ENCODE results near the gene FARP1. TPM values are rescaled to one million over a fixed set of nuclear protein-coding genes. Genes with fewer than 3 reads are reported as not detected.
A peak's percentile ranks its signal among the peaks of the same experiment; 100 is the strongest.

The FARP1 gene
- total RNA-seq, 1 donor from 2014 or later, result 357 TPM

GRCh38 chr13:98299966-98300350, 157.1 kb downstream of the FARP1 start:
- no peaks in the 10 kb centered on the region for H3K27me3 Mint-ChIP-seq (ENCODE audit: unreplicated experiment)
- H3K4me3 Mint-ChIP-seq (ENCODE audit: unreplicated experiment), result peak overlapping the region; percentile 23
- peaks cover 95% of the 10 kb centered on the region for H3K4me1 Mint-ChIP-seq (ENCODE audit: unreplicated experiment)

GRCh38 chr13:98300956-98301641, 158.2 kb downstream of the FARP1 start:
- peak overlapping the region; percentile 93 for H3K27ac Mint-ChIP-seq (ENCODE audit: unreplicated experiment)
- DNase-seq (ENCODE audit: extremely low spot score, unreplicated experiment), result no peak
- peak overlapping the region; percentile 65 for H3K4me3 Mint-ChIP-seq (ENCODE audit: unreplicated experiment)
- H3K4me1 Mint-ChIP-seq (ENCODE audit: unreplicated experiment), result peaks cover 83% of the 10 kb centered on the region
- peaks cover 12% of the 10 kb centered on the region for H3K36me3 Mint-ChIP-seq (ENCODE audit: unreplicated experiment)
- no peaks in the 10 kb centered on the region for H3K9me3 Mint-ChIP-seq (ENCODE audit: unreplicated experiment)
- TF ChIP-seq CTCF (IDR thresholded peaks at IDR 0.05), result no peak
- H3K27me3 Mint-ChIP-seq (ENCODE audit: unreplicated experiment), result no peaks in the 10 kb centered on the region

More at GRCh38 chr13:98299966-98300350, 157.1 kb downstream of the FARP1 start:
- Mint-ChIP-seq H3K36me3 (ENCODE audit: unreplicated experiment) (peaks cover 9% of the 10 kb centered on the region), H3K27ac (ENCODE audit: unreplicated experiment) (peak overlapping the region; percentile 93), H3K9me3 (ENCODE audit: unreplicated experiment) (no peaks in the 10 kb centered on the region)
- no peak for TF ChIP-seq CTCF (IDR thresholded peaks at IDR 0.05)
- no peak for DNase-seq (ENCODE audit: extremely low spot score, unreplicated experiment)

- Mint-ChIP-seq H3K27ac (ENCODE audit: unreplicated experiment) (peak overlapping the region; percentile 93), H3K36me3 (ENCODE audit: unreplicated experiment) (peaks cover 8% of the 10 kb centered on the region), H3K4me1 (ENCODE audit: unreplicated experiment) (peaks cover 78% of the 10 kb centered on the region), H3K27me3 (ENCODE audit: unreplicated experiment) (no peaks in the 10 kb centered on the region), H3K4me3 (ENCODE audit: unreplicated experiment) (peak overlapping the region; percentile 65), H3K9me3 (ENCODE audit: unreplicated experiment) (no peaks in the 10 kb centered on the region)
- DNase-seq (ENCODE audit: extremely low spot score, unreplicated experiment), result no peak
- no peak for TF ChIP-seq CTCF (IDR thresholded peaks at IDR 0.05)
Measured at GRCh38 chr13:98301721-98302120, 158.8 kb downstream of the FARP1 start.

GRCh38 chr13:98303858-98304257, 161.0 kb downstream of the FARP1 start:
- DNase-seq (ENCODE audit: extremely low spot score, unreplicated experiment), result no peak
- Mint-ChIP-seq H3K4me3 (ENCODE audit: unreplicated experiment) (no peak overlapping the region), H3K36me3 (ENCODE audit: unreplicated experiment) (peaks cover 8% of the 10 kb centered on the region), H3K27me3 (ENCODE audit: unreplicated experiment) (no peaks in the 10 kb centered on the region), H3K9me3 (ENCODE audit: unreplicated experiment) (no peaks in the 10 kb centered on the region), H3K4me1 (ENCODE audit: unreplicated experiment) (peaks cover 80% of the 10 kb centered on the region), H3K27ac (ENCODE audit: unreplicated experiment) (peak overlapping the region; percentile 43)
- TF ChIP-seq CTCF (IDR thresholded peaks at IDR 0.05), result no peak

GRCh38 chr13:98305670-98306069, 162.8 kb downstream of the FARP1 start:
- Mint-ChIP-seq H3K4me1 (ENCODE audit: unreplicated experiment) (peaks cover 70% of the 10 kb centered on the region), H3K27ac (ENCODE audit: unreplicated experiment) (peak overlapping the region; percentile 5)
- no peak for TF ChIP-seq CTCF (IDR thresholded peaks at IDR 0.05)

More at GRCh38 chr13:98305670-98306069, 162.8 kb downstream of the FARP1 start:
- no peaks in the 10 kb centered on the region for H3K27me3 Mint-ChIP-seq (ENCODE audit: unreplicated experiment)
- H3K36me3 Mint-ChIP-seq (ENCODE audit: unreplicated experiment), result peaks cover 16% of the 10 kb centered on the region
- DNase-seq (ENCODE audit: extremely low spot score, unreplicated experiment), result no peak
- no peak overlapping the region for H3K4me3 Mint-ChIP-seq (ENCODE audit: unreplicated experiment)
- H3K9me3 Mint-ChIP-seq (ENCODE audit: unreplicated experiment), result no peaks in the 10 kb centered on the region
